ENCODE data around the gene IL7R.
A peak's percentile ranks its signal among the peaks of the same experiment; 100 is the strongest.

IL7R gene

GRCh38 chr5:35920890-35921289, 64.2 kb downstream of the IL7R start:
- no peak for TF ChIP-seq CTCF (IDR thresholded peaks at IDR 0.05; ENCODE audit: insufficient read depth, low read depth, low read length, missing control alignments)
- H3K4me3 ChIP-seq (ENCODE audit: low read length), result no peak overlapping the region
- DNase-seq (ENCODE audit: low read depth), result no peak

- no peak for DNase-seq (ENCODE audit: low read depth)
- no peak overlapping the region for H3K4me3 ChIP-seq (ENCODE audit: low read length)
- TF ChIP-seq CTCF (IDR thresholded peaks at IDR 0.05; ENCODE audit: insufficient read depth, low read depth, low read length, missing control alignments), result no peak
Measured at GRCh38 chr5:35921930-35922329, 65.2 kb downstream of the IL7R start.

- no peak for TF ChIP-seq CTCF (IDR thresholded peaks at IDR 0.05; ENCODE audit: insufficient read depth, low read depth, low read length, missing control alignments)
Measured at GRCh38 chr5:35922468-35922867, 65.8 kb downstream of the IL7R start.

GRCh38 chr5:35924122-35924949, 67.6 kb downstream of the IL7R start:
- H3K4me3 ChIP-seq (ENCODE audit: low read length), result no peak overlapping the region
- peak; percentile 41 for DNase-seq (ENCODE audit: low read depth)
- TF ChIP-seq CTCF (IDR thresholded peaks at IDR 0.05; ENCODE audit: insufficient read depth, low read depth, low read length, missing control alignments), result no peak

More at GRCh38 chr5:35922468-35922867, 65.8 kb downstream of the IL7R start:
- DNase-seq (ENCODE audit: low read depth), result peak; percentile 9
- no peak overlapping the region for H3K4me3 ChIP-seq (ENCODE audit: low read length)

GRCh38 chr5:35924950-35925722, 68.4 kb downstream of the IL7R start:
- H3K4me3 ChIP-seq (ENCODE audit: low read length), result no peak overlapping the region
- peak; percentile 77 for TF ChIP-seq CTCF (IDR thresholded peaks at IDR 0.05; ENCODE audit: insufficient read depth, low read depth, low read length, missing control alignments)
- peak; percentile 78 for DNase-seq (ENCODE audit: low read depth)

DNA sequence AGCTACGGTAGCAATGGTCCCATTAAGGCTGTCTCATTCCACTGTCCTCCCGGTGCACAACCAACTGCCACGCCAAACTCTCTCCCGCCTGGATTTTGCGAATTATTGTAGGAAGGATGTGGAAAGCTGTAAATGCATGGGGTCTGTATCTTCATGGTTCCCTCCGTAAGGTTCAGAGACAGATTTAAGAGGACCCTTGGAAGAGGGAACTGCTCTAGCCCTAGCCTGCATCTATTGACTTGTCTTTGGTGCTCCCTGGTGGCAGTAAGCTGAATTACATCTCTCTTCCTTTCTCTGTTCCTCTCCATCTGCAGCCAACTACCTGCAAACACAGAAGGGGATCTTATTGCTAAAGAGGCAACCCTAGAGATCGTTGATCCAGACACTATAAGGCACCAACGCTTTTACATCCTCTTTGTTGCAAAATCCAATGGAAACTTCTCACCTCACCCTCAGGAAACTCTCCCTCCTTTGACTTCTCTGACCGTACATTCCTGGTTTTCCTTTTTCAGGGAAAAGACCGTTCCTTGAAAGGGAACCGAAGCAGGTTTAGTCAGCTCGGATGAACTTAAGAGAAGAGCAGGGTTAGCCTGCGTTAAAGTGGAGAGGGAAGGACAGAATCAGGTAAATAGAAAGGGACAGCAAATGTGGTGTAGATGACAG, 69.8 kb downstream of the IL7R start:
- DNase-seq (ENCODE audit: low read depth), result peak; percentile 54
- TF ChIP-seq CTCF (IDR thresholded peaks at IDR 0.05; ENCODE audit: insufficient read depth, low read depth, low read length, missing control alignments), result peak; percentile 81
- H3K4me3 ChIP-seq (ENCODE audit: low read length), result no peak overlapping the region

Data from epithelial cell of esophagus (primary cell).